Osteocyte (in vitro differentiated cells): ENCODE results near the gene PSMD14. TPM values are rescaled to one million over a fixed set of nuclear protein-coding genes. Genes with fewer than 3 reads are reported as not detected.

Experiments
- DNase-seq: peaks from one replicate; pipeline ENCODE4 v3.0.0; 2021; ENCODE audit warnings: mixed read lengths; ENCODE audit not compliant: unreplicated experiment; ENCODE audit errors: extremely low spot score
- H3K27ac Mint-ChIP-seq: one replicate; pipeline ENCODE4 v1.8.0; 2021; ENCODE audit warnings: mild to moderate bottlenecking, mixed read lengths; ENCODE audit not compliant: unreplicated experiment
- H3K27me3 Mint-ChIP-seq: one replicate; pipeline ENCODE4 v1.8.0; 2021; ENCODE audit warnings: mixed read lengths; ENCODE audit not compliant: unreplicated experiment
- H3K36me3 Mint-ChIP-seq: one replicate; pipeline ENCODE4 v1.8.0; 2021; ENCODE audit warnings: mixed read lengths; ENCODE audit not compliant: unreplicated experiment
- H3K4me1 Mint-ChIP-seq: one replicate; pipeline ENCODE4 v1.8.0; 2021; ENCODE audit warnings: mixed read lengths; ENCODE audit not compliant: unreplicated experiment
- H3K4me3 Mint-ChIP-seq: one replicate; pipeline ENCODE4 v1.8.0; 2021; ENCODE audit warnings: mild to moderate bottlenecking, moderate library complexity, mixed read lengths; ENCODE audit not compliant: unreplicated experiment
- H3K9me3 Mint-ChIP-seq: one replicate; pipeline ENCODE4 v1.8.0; 2021; ENCODE audit warnings: mixed read lengths; ENCODE audit not compliant: unreplicated experiment
- total RNA-seq: library from RNA; stranded (reverse); gene quantifications from 2 replicates; pipeline ENCODE4 v1.2.1, GENCODE V29; 2021
- TF ChIP-seq, protein P1 (sequence below): fragments of 200-600 bp; sonication (generic); IDR thresholded peaks from 2 replicates; pipeline ENCODE4 v1.5.0; 2021; ENCODE audit warnings: antibody characterized with exemption, mild to moderate bottlenecking, moderate library complexity

PSMD14 gene
- total RNA-seq, 1 donor from 2014 or later = 38.7 TPM

- Mint-ChIP-seq H3K4me1 (peaks cover 28% of the 10 kb centered on the region), H3K36me3 (peaks cover 4% of the 10 kb centered on the region), H3K27ac (no peak overlapping the region), H3K4me3 (peak overlapping the region; percentile 51), H3K27me3 (peaks cover 90% of the 10 kb centered on the region), H3K9me3 (no peaks in the 10 kb centered on the region)
- TF ChIP-seq, protein P1, sequence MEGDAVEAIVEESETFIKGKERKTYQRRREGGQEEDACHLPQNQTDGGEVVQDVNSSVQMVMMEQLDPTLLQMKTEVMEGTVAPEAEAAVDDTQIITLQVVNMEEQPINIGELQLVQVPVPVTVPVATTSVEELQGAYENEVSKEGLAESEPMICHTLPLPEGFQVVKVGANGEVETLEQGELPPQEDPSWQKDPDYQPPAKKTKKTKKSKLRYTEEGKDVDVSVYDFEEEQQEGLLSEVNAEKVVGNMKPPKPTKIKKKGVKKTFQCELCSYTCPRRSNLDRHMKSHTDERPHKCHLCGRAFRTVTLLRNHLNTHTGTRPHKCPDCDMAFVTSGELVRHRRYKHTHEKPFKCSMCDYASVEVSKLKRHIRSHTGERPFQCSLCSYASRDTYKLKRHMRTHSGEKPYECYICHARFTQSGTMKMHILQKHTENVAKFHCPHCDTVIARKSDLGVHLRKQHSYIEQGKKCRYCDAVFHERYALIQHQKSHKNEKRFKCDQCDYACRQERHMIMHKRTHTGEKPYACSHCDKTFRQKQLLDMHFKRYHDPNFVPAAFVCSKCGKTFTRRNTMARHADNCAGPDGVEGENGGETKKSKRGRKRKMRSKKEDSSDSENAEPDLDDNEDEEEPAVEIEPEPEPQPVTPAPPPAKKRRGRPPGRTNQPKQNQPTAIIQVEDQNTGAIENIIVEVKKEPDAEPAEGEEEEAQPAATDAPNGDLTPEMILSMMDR = no peak
- no peak for DNase-seq
Measured at GRCh38 chr2:161422816-161423403, 114.7 kb downstream of the PSMD14 start.

DNA sequence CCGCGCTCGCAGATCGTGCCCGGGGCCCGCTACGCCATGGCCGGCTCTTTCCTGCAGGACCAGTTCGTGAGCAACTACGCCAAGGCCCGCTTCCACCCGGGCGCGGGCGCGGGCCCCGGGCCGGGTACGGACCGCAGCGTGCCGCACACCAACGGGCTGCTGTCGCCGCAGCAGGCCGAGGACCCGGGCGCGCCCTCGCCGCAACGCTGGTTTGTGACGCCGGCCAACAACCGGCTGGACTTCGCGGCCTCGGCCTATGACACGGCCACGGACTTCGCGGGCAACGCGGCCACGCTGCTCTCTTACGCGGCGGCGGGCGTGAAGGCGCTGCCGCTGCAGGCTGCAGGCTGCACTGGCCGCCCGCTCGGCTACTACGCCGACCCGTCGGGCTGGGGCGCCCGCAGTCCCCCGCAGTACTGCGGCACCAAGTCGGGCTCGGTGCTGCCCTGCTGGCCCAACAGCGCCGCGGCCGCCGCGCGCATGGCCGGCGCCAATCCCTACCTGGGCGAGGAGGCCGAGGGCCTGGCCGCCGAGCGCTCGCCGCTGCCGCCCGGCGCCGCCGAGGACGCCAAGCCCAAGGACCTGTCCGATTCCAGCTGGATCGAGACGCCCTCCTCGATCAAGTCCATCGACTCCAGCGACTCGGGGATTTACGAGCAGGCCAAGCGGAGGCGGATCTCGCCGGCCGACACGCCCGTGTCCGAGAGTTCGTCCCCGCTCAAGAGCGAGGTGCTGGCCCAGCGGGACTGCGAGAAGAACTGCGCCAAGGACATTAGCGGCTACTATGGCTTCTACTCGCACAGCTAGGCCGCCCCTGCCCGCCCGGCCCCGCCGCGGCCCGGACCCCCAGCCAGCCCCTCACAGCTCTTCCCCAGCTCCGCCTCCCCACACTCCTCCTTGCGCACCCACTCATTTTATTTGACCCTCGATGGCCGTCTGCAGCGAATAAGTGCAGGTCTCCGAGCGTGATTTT lies 115.5 kb downstream of the PSMD14 start:
- no peak for DNase-seq
- no peak overlapping the region for H3K27ac Mint-ChIP-seq
- H3K4me3 Mint-ChIP-seq = peak overlapping the region; percentile 62
- H3K4me1 Mint-ChIP-seq = peaks cover 22% of the 10 kb centered on the region
- H3K36me3 Mint-ChIP-seq = peaks cover 4% of the 10 kb centered on the region
- H3K27me3 Mint-ChIP-seq = peaks cover 89% of the 10 kb centered on the region
- TF ChIP-seq, protein P1 = no peak
- no peaks in the 10 kb centered on the region for H3K9me3 Mint-ChIP-seq

- DNase-seq = no peak
- TF ChIP-seq, protein P1 = no peak
- H3K4me1 Mint-ChIP-seq = peaks cover 15% of the 10 kb centered on the region
- peaks cover 4% of the 10 kb centered on the region for H3K36me3 Mint-ChIP-seq
- H3K27me3 Mint-ChIP-seq = peaks cover 89% of the 10 kb centered on the region
- H3K27ac Mint-ChIP-seq = no peak overlapping the region
- H3K9me3 Mint-ChIP-seq = no peaks in the 10 kb centered on the region
- peak overlapping the region; percentile 62 for H3K4me3 Mint-ChIP-seq
Measured at GRCh38 chr2:161424394-161424769, 116.2 kb downstream of the PSMD14 start.

GRCh38 chr2:161424891-161425727 lies 116.9 kb downstream of the PSMD14 start:
- TF ChIP-seq, protein P1 = no peak
- peaks cover 4% of the 10 kb centered on the region for H3K36me3 Mint-ChIP-seq
- peaks cover 15% of the 10 kb centered on the region for H3K4me1 Mint-ChIP-seq
- H3K4me3 Mint-ChIP-seq = peak overlapping the region; percentile 62
- no peaks in the 10 kb centered on the region for H3K9me3 Mint-ChIP-seq
- H3K27me3 Mint-ChIP-seq = peaks cover 88% of the 10 kb centered on the region
- no peak for DNase-seq
- H3K27ac Mint-ChIP-seq = no peak overlapping the region
